Measurements from ENCODE around the gene RAB33A.

DNA sequence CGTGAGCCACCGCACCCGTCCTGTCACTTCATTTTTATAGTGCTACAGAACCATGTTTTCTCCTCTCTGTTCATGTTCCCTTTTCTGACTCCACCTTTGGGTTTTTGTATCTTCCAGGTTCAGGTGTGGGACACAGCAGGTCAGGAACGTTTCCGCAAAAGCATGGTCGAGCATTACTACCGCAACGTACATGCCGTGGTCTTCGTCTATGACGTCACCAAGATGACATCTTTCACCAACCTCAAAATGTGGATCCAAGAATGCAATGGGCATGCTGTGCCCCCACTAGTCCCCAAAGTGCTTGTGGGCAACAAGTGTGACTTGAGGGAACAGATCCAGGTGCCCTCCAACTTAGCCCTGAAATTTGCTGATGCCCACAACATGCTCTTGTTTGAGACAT is 12.4 kb downstream of the RAB33A start:
- TF ChIP-seq CTCF (conservative IDR thresholded peaks at IDR 0.05; ENCODE audit: low read length) (no peak), EZH2phosphoT487 (IDR thresholded peaks at IDR 0.05; ENCODE audit: borderline replicate concordance, low read depth, low read length) (no peak)

Measured in OCI-LY7 (cell line).